Body of pancreas (tissue), 4 donors: Measurements from ENCODE around the gene FBXO22.

Experiments
- POLR2A ChIP-seq, 3 donors: fragments of 450-650 bp; IDR thresholded peaks; one replicate each; pipeline ENCODE4 v1.6.1; 2016; ENCODE audit warnings: antibody characterized with exemption in 3 of 3, mild to moderate bottlenecking in 2 of 3
- TF ChIP-seq, protein P1 (sequence below), 7 experiments: fragments of 450-650 bp in 4 of 7; fragments of 200-600 bp in 3 of 7; sonication (generic) in 3 of 7; IDR thresholded peaks; one replicate each; pipeline ENCODE4 v1.5.1; 2016 to 2019; ENCODE audit warnings: antibody characterized with exemption in 7 of 7

DNA sequence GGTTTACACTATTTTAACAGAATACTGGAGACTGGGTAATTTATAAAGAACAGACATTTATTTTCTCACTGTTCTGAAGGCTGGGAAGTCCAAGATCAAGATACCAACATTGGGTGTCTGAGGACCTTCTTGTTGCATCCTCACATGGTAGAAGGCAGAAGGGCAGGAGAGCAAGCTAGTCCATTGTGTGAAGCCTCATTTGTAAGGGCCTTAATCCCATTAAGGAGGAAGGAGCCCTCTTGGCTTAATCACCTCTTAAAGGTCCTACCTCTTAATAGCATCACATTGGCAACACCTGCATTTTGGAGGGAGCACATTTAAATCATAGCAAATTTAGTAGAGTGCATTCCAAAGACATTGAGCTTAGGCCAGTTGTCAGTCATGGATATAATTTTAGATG lies 34.2 kb upstream of the FBXO22 start:
- TF ChIP-seq, protein P1, sequence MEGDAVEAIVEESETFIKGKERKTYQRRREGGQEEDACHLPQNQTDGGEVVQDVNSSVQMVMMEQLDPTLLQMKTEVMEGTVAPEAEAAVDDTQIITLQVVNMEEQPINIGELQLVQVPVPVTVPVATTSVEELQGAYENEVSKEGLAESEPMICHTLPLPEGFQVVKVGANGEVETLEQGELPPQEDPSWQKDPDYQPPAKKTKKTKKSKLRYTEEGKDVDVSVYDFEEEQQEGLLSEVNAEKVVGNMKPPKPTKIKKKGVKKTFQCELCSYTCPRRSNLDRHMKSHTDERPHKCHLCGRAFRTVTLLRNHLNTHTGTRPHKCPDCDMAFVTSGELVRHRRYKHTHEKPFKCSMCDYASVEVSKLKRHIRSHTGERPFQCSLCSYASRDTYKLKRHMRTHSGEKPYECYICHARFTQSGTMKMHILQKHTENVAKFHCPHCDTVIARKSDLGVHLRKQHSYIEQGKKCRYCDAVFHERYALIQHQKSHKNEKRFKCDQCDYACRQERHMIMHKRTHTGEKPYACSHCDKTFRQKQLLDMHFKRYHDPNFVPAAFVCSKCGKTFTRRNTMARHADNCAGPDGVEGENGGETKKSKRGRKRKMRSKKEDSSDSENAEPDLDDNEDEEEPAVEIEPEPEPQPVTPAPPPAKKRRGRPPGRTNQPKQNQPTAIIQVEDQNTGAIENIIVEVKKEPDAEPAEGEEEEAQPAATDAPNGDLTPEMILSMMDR (IDR thresholded peaks at IDR 0.05), result no peak
- TF ChIP-seq POLR2A (IDR thresholded peaks at IDR 0.05), result no peak
